Trophoblast cell (in vitro differentiated cells and primary cell): ENCODE data around the gene SFI1.

Source experiments
- DNase-seq, 2 donors: peaks; one replicate each; pipeline ENCODE4 v3.0.0-alpha.2; 2016
- H2AFZ ChIP-seq: 2 replicates; pipeline ENCODE4 v1.6.1; 2013; ENCODE audit warnings: low read length, moderate library complexity, mild to moderate bottlenecking; ENCODE audit not compliant: insufficient read depth, poor library complexity
- H2AK5ac ChIP-seq: 2 replicates; pipeline ENCODE4 v1.6.1; 2013; ENCODE audit warnings: mild to moderate bottlenecking, low read length
- H2BK120ac ChIP-seq: 2 replicates; pipeline ENCODE4 v1.6.1; 2013; ENCODE audit warnings: low read length, mild to moderate bottlenecking, moderate library complexity; ENCODE audit not compliant: insufficient read depth, poor library complexity
- H2BK12ac ChIP-seq: 2 replicates; pipeline ENCODE4 v1.6.1; 2013; ENCODE audit warnings: mild to moderate bottlenecking, low read length, moderate library complexity
- H2BK5ac ChIP-seq: 2 replicates; pipeline ENCODE4 v1.6.1; 2013; ENCODE audit warnings: low read length, low read depth, moderate library complexity, mild to moderate bottlenecking; ENCODE audit not compliant: poor library complexity
- H3K14ac ChIP-seq: 2 replicates; pipeline ENCODE4 v1.6.1; 2013; ENCODE audit warnings: mild to moderate bottlenecking, low read length
- H3K18ac ChIP-seq: 2 replicates; pipeline ENCODE4 v1.6.1; 2013; ENCODE audit warnings: mild to moderate bottlenecking, low read length
- H3K23ac ChIP-seq: 2 replicates; pipeline ENCODE4 v1.6.1; 2013; ENCODE audit warnings: low read length
- H3K27ac ChIP-seq: 2 replicates; pipeline ENCODE4 v1.5.1; 2013; ENCODE audit warnings: low read depth, mild to moderate bottlenecking, inconsistent platforms, low read length, moderate library complexity
- H3K27me3 ChIP-seq: 2 replicates; pipeline ENCODE4 v1.6.1; 2013; ENCODE audit warnings: inconsistent platforms, mild to moderate bottlenecking, low read length, moderate library complexity; ENCODE audit not compliant: insufficient read depth
- H3K36me3 ChIP-seq, 2 experiments: 1 replicate in 1 of 2; 2 replicates in 1 of 2; pipeline ENCODE4 v1.6.1; 2013; ENCODE audit warnings: low read length in 2 of 2, mild to moderate bottlenecking in 2 of 2, moderate library complexity in 1 of 2; ENCODE audit not compliant: insufficient read depth in 2 of 2, control insufficient read depth in 1 of 2
- H3K4ac ChIP-seq: 2 replicates; pipeline ENCODE4 v1.6.1; 2013; ENCODE audit warnings: low read depth, mild to moderate bottlenecking, low read length, moderate library complexity
- H3K4me1 ChIP-seq, 2 experiments: 1 replicate in 1 of 2; 2 replicates in 1 of 2; pipeline ENCODE4 v1.6.1; 2013; ENCODE audit warnings: low read length in 2 of 2, mild to moderate bottlenecking in 2 of 2, moderate library complexity in 1 of 2; ENCODE audit not compliant: insufficient read depth in 2 of 2, control insufficient read depth in 1 of 2
- H3K4me2 ChIP-seq: 2 replicates; pipeline ENCODE4 v1.6.1; 2013; ENCODE audit warnings: inconsistent platforms, mild to moderate bottlenecking, low read length, moderate library complexity
- H3K4me3 ChIP-seq: 2 replicates; pipeline ENCODE4 v1.5.1; 2013; ENCODE audit warnings: mild to moderate bottlenecking, low read depth, low read length, inconsistent platforms
- H3K79me1 ChIP-seq: one replicate; pipeline ENCODE4 v1.6.1; 2013; ENCODE audit warnings: low read length
- H3K79me2 ChIP-seq: 2 replicates; pipeline ENCODE4 v1.6.1; 2013; ENCODE audit warnings: low read length, mild to moderate bottlenecking; ENCODE audit not compliant: control insufficient read depth, insufficient read depth, poor library complexity
- H3K9ac ChIP-seq: 2 replicates; pipeline ENCODE4 v1.6.1; 2013; ENCODE audit warnings: mild to moderate bottlenecking, low read length
- H3K9me3 ChIP-seq: 2 replicates; pipeline ENCODE4 v1.6.1; 2013; ENCODE audit warnings: low read depth, mild to moderate bottlenecking, control low read depth, inconsistent platforms, low read length; ENCODE audit not compliant: insufficient read depth
- H4K12ac ChIP-seq: 2 replicates; pipeline ENCODE4 v1.6.1; 2013; ENCODE audit warnings: low read depth, mild to moderate bottlenecking, low read length, moderate library complexity
- H4K8ac ChIP-seq: 2 replicates; pipeline ENCODE4 v1.6.1; 2013; ENCODE audit warnings: low read depth, mild to moderate bottlenecking, low read length, moderate library complexity
- H4K91ac ChIP-seq: one replicate; pipeline ENCODE4 v1.6.1; 2013; ENCODE audit warnings: low read depth, mild to moderate bottlenecking, low read length, moderate library complexity
- WGBS: extraction: QIAGEN DNeasy Blood & Tissue Kit; methylation state at CpG from one replicate; pipeline ENCODE4 v1.1.7; 2013; ENCODE audit warnings: missing lambda C conversion rate; ENCODE audit not compliant: insufficient read length, insufficient coverage; ENCODE audit errors: extremely low coverage; 5-methylcytosine and 5-hydroxymethylcytosine counted together

The SFI1 gene

DNA sequence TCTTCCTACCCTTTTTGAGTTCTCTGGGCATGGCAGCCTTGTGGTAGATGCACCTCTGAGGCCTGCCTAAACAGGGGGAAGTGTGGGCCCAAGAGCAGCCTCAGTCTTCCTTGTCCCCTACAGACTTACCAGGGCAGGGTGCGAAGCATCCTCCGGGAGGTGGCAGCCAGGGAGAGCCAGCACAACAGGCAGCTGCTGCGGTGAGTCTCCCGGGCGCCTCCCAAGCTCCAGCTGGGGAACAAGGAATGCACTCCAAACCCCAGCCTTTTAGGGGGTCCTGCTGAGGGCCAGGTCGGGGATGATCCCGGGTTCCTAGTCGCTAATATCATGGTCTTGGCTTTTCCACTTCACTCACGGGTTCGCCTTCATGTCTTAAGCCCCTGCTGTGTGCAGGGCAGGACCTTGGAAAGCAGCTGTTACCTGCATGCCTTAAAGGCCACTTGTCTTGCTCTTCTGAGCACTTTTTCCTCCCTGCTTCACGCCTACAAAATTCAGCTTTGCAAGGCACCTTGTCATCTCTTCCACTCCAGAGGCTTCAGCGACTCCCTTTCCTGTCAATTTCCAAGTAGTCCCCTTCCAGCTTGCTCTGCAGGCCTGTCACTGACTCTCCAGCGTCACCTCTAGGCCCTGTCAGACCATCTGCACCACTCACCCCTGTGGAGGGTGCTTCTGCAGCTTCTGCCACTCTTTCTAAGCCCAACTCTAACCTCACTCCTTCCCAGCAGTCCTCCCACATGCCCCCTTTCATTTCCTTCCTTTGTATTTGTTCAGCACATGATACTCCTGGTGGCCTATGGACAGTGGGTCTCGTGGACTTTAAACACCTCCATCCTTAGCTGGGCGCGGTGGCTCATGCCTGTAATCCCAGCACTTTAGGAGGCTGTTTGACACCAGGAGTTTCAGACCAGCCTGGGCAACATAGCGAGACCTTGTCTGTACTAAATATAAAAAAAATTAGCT lies 108.7 kb downstream of the SFI1 start:
- H3K9me3 ChIP-seq: peaks cover 2% of the 10 kb centered on the region
- no peak overlapping the region for H2BK5ac ChIP-seq
- H3K36me3 ChIP-seq: no peaks in the 10 kb centered on the region

DNA sequence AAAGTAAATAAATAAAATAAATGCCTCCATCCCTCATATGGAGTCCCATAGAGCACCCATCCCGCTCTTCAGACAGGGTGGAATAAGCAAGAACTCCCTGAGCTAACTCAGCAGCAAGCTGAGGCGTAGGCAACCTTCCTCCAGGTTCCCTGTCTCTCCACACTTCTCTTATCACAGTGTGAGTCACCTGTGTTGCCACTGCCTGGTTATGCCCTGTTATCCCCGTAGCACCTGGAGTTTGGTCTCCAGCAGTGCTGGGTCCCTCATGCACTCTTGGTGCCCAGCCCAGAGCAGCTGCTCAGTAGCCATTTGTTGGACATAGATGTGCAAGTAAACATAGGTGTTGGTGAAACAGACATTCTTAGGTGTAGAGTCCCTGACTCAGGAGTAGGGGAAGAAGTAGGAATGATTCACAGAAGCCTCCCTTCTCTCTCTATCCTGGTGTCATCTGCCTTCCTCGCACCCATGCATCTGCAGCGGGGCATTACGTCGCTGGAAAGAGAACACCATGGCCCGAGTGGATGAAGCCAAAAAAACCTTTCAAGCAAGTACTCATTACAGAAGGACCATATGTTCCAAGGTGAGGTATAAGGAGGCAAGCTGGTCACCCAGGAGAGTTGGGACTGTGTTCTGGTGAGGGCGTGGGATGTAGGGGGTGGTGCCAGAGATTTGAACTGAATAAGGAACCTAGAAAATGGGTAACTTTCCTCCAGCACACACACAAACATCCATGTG lies 109.7 kb downstream of the SFI1 start:
- Histone ChIP-seq H3K27ac (no peak overlapping the region), H2BK12ac (no peak overlapping the region), H4K12ac (no peak overlapping the region), H2BK120ac (no peak overlapping the region), H4K91ac (no peak overlapping the region), H2BK5ac (no peak overlapping the region), H2AK5ac (no peak overlapping the region), H3K4ac (no peak overlapping the region), H2AFZ (no peak overlapping the region), H3K79me1 (peaks cover 19% of the 10 kb centered on the region), H3K4me2 (no peak overlapping the region), H3K4me1 (peaks cover 18 to 19% of the 10 kb centered on the region in 2 experiments), H3K9ac (no peak overlapping the region), H3K14ac (no peak overlapping the region), H3K4me3 (no peak overlapping the region), H4K8ac (no peak overlapping the region), H3K27me3 (no peaks in the 10 kb centered on the region), H3K79me2 (peaks cover 3% of the 10 kb centered on the region), H3K36me3 (no peaks in the 10 kb centered on the region), H3K18ac (no peak overlapping the region), H3K23ac (no peak overlapping the region), H3K9me3 (peaks cover 2% of the 10 kb centered on the region)
- DNase-seq: peak; percentile 84 to 88
- no CpG with 5 or more reads among the region's 9 CpGs for WGBS

More for the DNA sequence above, 108.7 kb downstream of the SFI1 start:
- H2BK12ac ChIP-seq: no peak overlapping the region
- no peak for DNase-seq
- no peak overlapping the region for H3K9ac ChIP-seq
- peaks cover 24% of the 10 kb centered on the region for H3K79me1 ChIP-seq
- no peak overlapping the region for H3K27ac ChIP-seq
- H3K79me2 ChIP-seq: peaks cover 3% of the 10 kb centered on the region
- no peak overlapping the region for H4K12ac ChIP-seq
- peaks cover 22 to 24% of the 10 kb centered on the region in 2 experiments for H3K4me1 ChIP-seq
- no peak overlapping the region for H2AK5ac ChIP-seq
- H4K91ac ChIP-seq: no peak overlapping the region
- no peak overlapping the region for H3K14ac ChIP-seq
- H2BK120ac ChIP-seq: no peak overlapping the region
- H3K4ac ChIP-seq: no peak overlapping the region
- no peak overlapping the region for H3K4me2 ChIP-seq
- H2AFZ ChIP-seq: no peak overlapping the region
- no peak overlapping the region for H3K23ac ChIP-seq
- H3K18ac ChIP-seq: peak overlapping the region; percentile 7
- no CpG with 5 or more reads among the region's 17 CpGs for WGBS
- no peak overlapping the region for H4K8ac ChIP-seq
- H3K4me3 ChIP-seq: no peak overlapping the region
- no peaks in the 10 kb centered on the region for H3K27me3 ChIP-seq

DNA sequence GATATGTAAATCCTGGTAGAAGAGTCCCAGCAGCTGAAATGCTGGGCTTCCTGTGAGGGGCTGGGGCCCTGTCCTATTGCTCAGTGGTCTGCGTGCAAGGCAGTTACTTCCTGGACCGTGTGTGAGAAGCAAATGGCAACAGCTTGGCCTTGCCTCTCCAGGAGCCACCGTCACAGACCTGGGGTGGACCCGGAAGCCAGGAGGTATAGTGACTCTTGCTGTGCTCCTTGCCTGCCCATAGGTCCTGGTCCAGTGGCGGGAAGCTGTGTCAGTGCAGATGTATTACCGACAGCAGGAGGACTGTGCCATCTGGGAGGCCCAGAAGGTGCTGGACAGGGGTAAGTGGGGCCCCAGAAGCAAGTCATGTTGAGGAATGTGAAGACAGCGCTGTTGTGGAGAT lies 111.4 kb downstream of the SFI1 start:
- DNase-seq: no peak
- Histone ChIP-seq H3K14ac (no peak overlapping the region), H3K79me1 (peaks cover 10% of the 10 kb centered on the region), H3K4ac (no peak overlapping the region), H2BK5ac (no peak overlapping the region), H2AFZ (no peak overlapping the region), H2BK12ac (no peak overlapping the region), H3K27ac (no peak overlapping the region), H3K4me1 (peaks cover 10 to 14% of the 10 kb centered on the region in 2 experiments), H3K9ac (no peak overlapping the region), H4K12ac (no peak overlapping the region), H4K91ac (no peak overlapping the region), H2AK5ac (no peak overlapping the region), H3K23ac (no peak overlapping the region), H3K36me3 (peaks cover 0 to 1% of the 10 kb centered on the region in 2 experiments), H3K18ac (no peak overlapping the region), H3K79me2 (no peaks in the 10 kb centered on the region), H3K4me2 (no peak overlapping the region), H4K8ac (no peak overlapping the region), H3K4me3 (no peak overlapping the region), H2BK120ac (no peak overlapping the region), H3K9me3 (peaks cover 2% of the 10 kb centered on the region), H3K27me3 (no peaks in the 10 kb centered on the region)
- WGBS: no CpG with 5 or more reads among the region's 7 CpGs

DNA sequence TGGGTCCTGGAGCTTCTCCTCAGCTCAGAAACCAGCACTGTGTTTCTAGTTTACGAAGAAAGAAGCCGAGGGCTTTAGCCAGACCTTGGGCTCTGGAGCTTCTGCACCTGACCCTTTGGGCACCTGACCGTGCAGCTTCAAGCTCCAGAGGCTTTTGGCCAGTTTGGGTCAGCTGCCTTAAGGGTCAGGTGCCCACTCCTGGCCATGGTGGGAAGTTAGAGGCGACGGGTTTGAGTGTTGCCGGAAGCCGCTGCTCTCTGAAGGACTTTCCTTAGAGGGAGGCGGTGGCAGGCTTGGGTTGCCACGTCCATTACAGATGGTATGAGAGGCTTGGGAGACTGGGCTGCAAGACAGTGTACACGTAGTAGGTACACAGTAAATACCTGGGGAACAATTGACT lies 113.4 kb downstream of the SFI1 start:
- H2BK5ac ChIP-seq: no peak overlapping the region
- no peak overlapping the region for H3K4me3 ChIP-seq
- H2AK5ac ChIP-seq: no peak overlapping the region
- no peaks in the 10 kb centered on the region for H3K79me2 ChIP-seq
- no peak overlapping the region for H3K27ac ChIP-seq
- WGBS: no CpG with 5 or more reads among the region's 10 CpGs
- H4K91ac ChIP-seq: no peak overlapping the region
- DNase-seq: no peak
- no peak overlapping the region for H2BK12ac ChIP-seq
- no peak overlapping the region for H3K23ac ChIP-seq
- H3K9ac ChIP-seq: no peak overlapping the region
- H3K4ac ChIP-seq: no peak overlapping the region
- peaks cover 3 to 4% of the 10 kb centered on the region in 2 experiments for H3K4me1 ChIP-seq
- H3K18ac ChIP-seq: no peak overlapping the region
- H4K12ac ChIP-seq: no peak overlapping the region
- peak overlapping the region; percentile 7 for H2BK120ac ChIP-seq
- H3K79me1 ChIP-seq: no peaks in the 10 kb centered on the region
- no peaks in the 10 kb centered on the region for H3K27me3 ChIP-seq
- H3K14ac ChIP-seq: no peak overlapping the region
- peaks cover 2% of the 10 kb centered on the region for H3K9me3 ChIP-seq
- H3K4me2 ChIP-seq: no peak overlapping the region
- H3K36me3 ChIP-seq: peaks cover 0 to 6% of the 10 kb centered on the region in 2 experiments
- H4K8ac ChIP-seq: no peak overlapping the region
- no peak overlapping the region for H2AFZ ChIP-seq
